ENCODE results near the gene ADORA3.

ADORA3 gene

GRCh38 chr1:111515291-111516004, 12.0 kb upstream of the ADORA3 start:
- TF ChIP-seq TEAD4 (IDR thresholded peaks at IDR 0.05) (no peak), USF1 (IDR thresholded peaks at IDR 0.05) (no peak), REST (IDR thresholded peaks at IDR 0.05; ENCODE audit: low read depth) (no peak), YY1 (IDR thresholded peaks at IDR 0.05; ENCODE audit: low read depth) (no peak), EP300 (IDR thresholded peaks at IDR 0.05; ENCODE audit: borderline replicate concordance) (no peak)

- TF ChIP-seq NFIC (IDR thresholded peaks at IDR 0.05) (no peak), CEBPB (IDR thresholded peaks at IDR 0.05) (no peak), REST (IDR thresholded peaks at IDR 0.05; ENCODE audit: low read depth) (no peak), ZBTB7A (IDR thresholded peaks at IDR 0.05; ENCODE audit: low read depth) (no peak), RAD21 (IDR thresholded peaks at IDR 0.05; ENCODE audit: low read depth) (no peak), TEAD4 (IDR thresholded peaks at IDR 0.05) (no peak), TCF12 (IDR thresholded peaks at IDR 0.05; ENCODE audit: low read depth) (no peak), CREB1 (IDR thresholded peaks at IDR 0.05; ENCODE audit: low read depth) (no peak), EP300 (IDR thresholded peaks at IDR 0.05; ENCODE audit: borderline replicate concordance) (no peak), YY1 (IDR thresholded peaks at IDR 0.05; ENCODE audit: low read depth) (no peak), EGR1 (IDR thresholded peaks at IDR 0.05) (no peak), USF1 (IDR thresholded peaks at IDR 0.05) (no peak), FOXM1 (IDR thresholded peaks at IDR 0.05; ENCODE audit: borderline replicate concordance, low read depth) (no peak), MAX (IDR thresholded peaks at IDR 0.05) (no peak), TAF1 (IDR thresholded peaks at IDR 0.05; ENCODE audit: low read depth) (no peak)
These were observed 10.1 kb upstream of the ADORA3 start for GRCh38 chr1:111513410-111514020.

- TF ChIP-seq CEBPB (IDR thresholded peaks at IDR 0.05) (no peak), TAF1 (IDR thresholded peaks at IDR 0.05; ENCODE audit: low read depth) (no peak), USF1 (IDR thresholded peaks at IDR 0.05) (no peak), NFIC (IDR thresholded peaks at IDR 0.05) (no peak), RAD21 (IDR thresholded peaks at IDR 0.05; ENCODE audit: low read depth) (no peak)
These were observed 9.5 kb upstream of the ADORA3 start for GRCh38 chr1:111512931-111513330.

- TF ChIP-seq MAX (IDR thresholded peaks at IDR 0.05) (no peak), YY1 (IDR thresholded peaks at IDR 0.05; ENCODE audit: low read depth) (no peak), TCF12 (IDR thresholded peaks at IDR 0.05; ENCODE audit: low read depth) (no peak), NFIC (IDR thresholded peaks at IDR 0.05) (no peak)
These were observed 8.9 kb upstream of the ADORA3 start for GRCh38 chr1:111512132-111512889.

- no peak for TF ChIP-seq FOXM1 (IDR thresholded peaks at IDR 0.05; ENCODE audit: borderline replicate concordance, low read depth)
- TF ChIP-seq NFIC (IDR thresholded peaks at IDR 0.05), result no peak
- TF ChIP-seq TEAD4 (IDR thresholded peaks at IDR 0.05), result no peak
These were observed 7.9 kb upstream of the ADORA3 start for GRCh38 chr1:111511370-111511769.

- no peak for TF ChIP-seq RAD21 (IDR thresholded peaks at IDR 0.05; ENCODE audit: low read depth)
- no peak for TF ChIP-seq EGR1 (IDR thresholded peaks at IDR 0.05)
- no peak for TF ChIP-seq MAX (IDR thresholded peaks at IDR 0.05)
These were observed 6.6 kb upstream of the ADORA3 start for GRCh38 chr1:111509997-111510375.
